IMR-90 (cell line): ENCODE results near the gene MNS1. TPM values are rescaled to one million over a fixed set of nuclear protein-coding genes. Genes with fewer than 3 reads are reported as not detected.

ENCODE experiments used
- ATAC-seq: fragments of 200-7000 bp; cut with Tn5 transposase; 2 replicates; pipeline ENCODE4 v1.9.1; 2020; ENCODE audit warnings: low read depth, mild to moderate bottlenecking, moderate library complexity
- BruUV-seq: library from RNA; stranded (reverse); fragments of 400-500 nt; replicated peaks from 2 replicates; lab custom pipeline; 2021; lab: Mats Ljungman, UMichigan
- CTCF ChIA-PET: fragments of 300-600 bp; formaldehyde crosslinking; extraction: SDS; loops from one replicate; lab custom pipeline; 2021; ENCODE audit warnings: antibody characterized with exemption; lab: Yijun Ruan, JAX
- POLR2A ChIA-PET: fragments of 300-600 bp; sonication (Branson Sonifier 250); formaldehyde crosslinking; loops from one replicate; lab custom pipeline; 2022; ENCODE audit warnings: antibody characterized with exemption; ENCODE audit not compliant: unreplicated experiment; lab: Charles Lee
- DNase-seq: peaks from one replicate; pipeline ENCODE4 v3.0.0; 2013
- H2AFZ ChIP-seq: replicated peaks from 2 replicates; pipeline ENCODE3; 2013; ENCODE audit warnings: low read length, mild to moderate bottlenecking; ENCODE audit not compliant: poor library complexity
- H2AK5ac ChIP-seq: 2 replicates; pipeline ENCODE4 v1.6.1; 2013; ENCODE audit warnings: low read depth, low read length, inconsistent platforms
- H2AK9ac ChIP-seq: replicated peaks from 2 replicates; pipeline ENCODE3; 2013; ENCODE audit warnings: mild to moderate bottlenecking, low read depth, low read length, moderate library complexity; ENCODE audit not compliant: poor library complexity
- H2BK120ac ChIP-seq: 2 replicates; pipeline ENCODE4 v1.6.1; 2013; ENCODE audit warnings: low read depth, low read length, inconsistent platforms
- H2BK15ac ChIP-seq: 3 replicates; pipeline ENCODE4 v1.6.1; 2013; ENCODE audit warnings: low read depth, low read length, inconsistent platforms
- H2BK20ac ChIP-seq: 2 replicates; pipeline ENCODE4 v1.6.1; 2013; ENCODE audit warnings: low read depth, mild to moderate bottlenecking, inconsistent platforms, low read length, moderate library complexity
- H2BK5ac ChIP-seq: 2 replicates; pipeline ENCODE4 v1.6.1; 2013; ENCODE audit warnings: mild to moderate bottlenecking, low read depth, low read length, inconsistent platforms; ENCODE audit not compliant: poor library complexity, severe bottlenecking
- H3K14ac ChIP-seq: replicated peaks from 2 replicates; pipeline ENCODE4 v1.6.1; 2013; ENCODE audit warnings: low read depth, low read length, inconsistent platforms
- H3K18ac ChIP-seq: 2 replicates; pipeline ENCODE4 v1.6.1; 2013; ENCODE audit warnings: low read depth, low read length, control low read depth
- H3K23ac ChIP-seq: 2 replicates; pipeline ENCODE4 v1.6.1; 2013; ENCODE audit warnings: low read depth, low read length, inconsistent platforms
- H3K27ac ChIP-seq: 2 replicates; pipeline ENCODE4 v1.5.1; 2013; ENCODE audit warnings: mild to moderate bottlenecking, control low read depth, low read length; ENCODE audit not compliant: insufficient read depth
- H3K27me3 ChIP-seq: 2 replicates; pipeline ENCODE4 v1.6.1; 2013; ENCODE audit warnings: low read length; ENCODE audit not compliant: control insufficient read depth, insufficient read depth
- H3K36me3 ChIP-seq: 2 replicates; pipeline ENCODE4 v1.6.1; 2013; ENCODE audit warnings: low read length, mixed read lengths; ENCODE audit not compliant: control insufficient read depth, insufficient read depth
- H3K4ac ChIP-seq: 2 replicates; pipeline ENCODE4 v1.6.1; 2013; ENCODE audit warnings: low read depth, low read length, inconsistent platforms
- H3K4me1 ChIP-seq: 2 replicates; pipeline ENCODE4 v1.6.1; 2013; ENCODE audit warnings: low read length, mixed read lengths; ENCODE audit not compliant: control insufficient read depth, insufficient read depth
- H3K4me2 ChIP-seq: 2 replicates; pipeline ENCODE4 v1.6.1; 2013; ENCODE audit warnings: low read depth, mild to moderate bottlenecking, control low read depth, low read length, moderate library complexity
- H3K4me3 ChIP-seq: 2 replicates; pipeline ENCODE4 v1.5.1; 2013; ENCODE audit warnings: low read depth, mild to moderate bottlenecking, control low read depth, low read length, moderate library complexity; ENCODE audit not compliant: insufficient read depth
- H3K56ac ChIP-seq: 2 replicates; pipeline ENCODE4 v1.6.1; 2013; ENCODE audit warnings: low read length, inconsistent platforms; ENCODE audit not compliant: insufficient read depth; ENCODE audit errors: extremely low read depth
- H3K79me1 ChIP-seq, 2 experiments: 2 replicates each; pipeline ENCODE4 v1.6.1; 2013; ENCODE audit warnings: low read length in 2 of 2, inconsistent platforms in 1 of 2, low read depth in 1 of 2
- H3K9ac ChIP-seq: 2 replicates; pipeline ENCODE4 v1.6.1; 2013; ENCODE audit warnings: low read depth, low read length, control low read depth
- H3K9me1 ChIP-seq: 2 replicates; pipeline ENCODE4 v1.6.1; 2013; ENCODE audit warnings: low read length, inconsistent platforms; ENCODE audit not compliant: insufficient read depth
- H3K9me3 ChIP-seq: 2 replicates; pipeline ENCODE4 v1.6.1; 2013; ENCODE audit warnings: low read length; ENCODE audit not compliant: control insufficient read depth, insufficient read depth
- H4K20me1 ChIP-seq: 2 replicates; pipeline ENCODE4 v1.6.1; 2013; ENCODE audit warnings: low read length, inconsistent platforms; ENCODE audit not compliant: insufficient read depth
- H4K5ac ChIP-seq: 2 replicates; pipeline ENCODE4 v1.6.1; 2013; ENCODE audit warnings: mild to moderate bottlenecking, low read depth, low read length, control low read depth
- H4K8ac ChIP-seq, 2 experiments: 2 replicates each; pipeline ENCODE4 v1.6.1; 2013; ENCODE audit warnings: low read depth in 2 of 2, low read length in 2 of 2, control low read depth in 1 of 2, inconsistent platforms in 1 of 2
- H4K91ac ChIP-seq: 2 replicates; pipeline ENCODE4 v1.6.1; 2013; ENCODE audit warnings: low read depth, low read length, inconsistent platforms; ENCODE audit not compliant: insufficient read depth
- BHLHE40 ChIP-seq: fragments of 150-350 bp; IDR thresholded peaks from 2 replicates; pipeline ENCODE4 v1.6.1; 2016; ENCODE audit warnings: mild to moderate bottlenecking, low read depth, low read length
- CEBPB ChIP-seq: IDR thresholded peaks from 2 replicates; pipeline ENCODE4 v1.6.1; 2012; ENCODE audit warnings: low read depth, low read length, improper control_type of control experiment
- CHD1 ChIP-seq: IDR thresholded peaks from 2 replicates; pipeline ENCODE4 v1.6.1; 2012; ENCODE audit warnings: low read depth, low read length, improper control_type of control experiment
- CTCF ChIP-seq: conservative IDR thresholded peaks from 2 replicates; pipeline ENCODE4 v1.5.1; 2012; ENCODE audit warnings: mild to moderate bottlenecking, low read depth, low read length, improper control_type of control experiment
- FOS ChIP-seq: fragments of 150-350 bp; IDR thresholded peaks from 2 replicates; pipeline ENCODE4 v1.6.1; 2016; ENCODE audit warnings: low read depth, low read length
- MAFK ChIP-seq: IDR thresholded peaks from 2 replicates; pipeline ENCODE4 v1.6.1; 2012; ENCODE audit warnings: low read depth, low read length, improper control_type of control experiment
- MAZ ChIP-seq: IDR thresholded peaks from 2 replicates; pipeline ENCODE4 v1.6.1; 2012; ENCODE audit warnings: low read depth, mild to moderate bottlenecking, low read length, improper control_type of control experiment, moderate library complexity, borderline replicate concordance
- MXI1 ChIP-seq: IDR thresholded peaks from 2 replicates; pipeline ENCODE4 v1.6.1; 2012; ENCODE audit warnings: low read depth, mild to moderate bottlenecking, low read length, moderate library complexity, borderline replicate concordance
- NFE2L2 ChIP-seq: fragments of 150-350 bp; IDR thresholded peaks from 2 replicates; pipeline ENCODE4 v1.6.1; 2016; ENCODE audit warnings: low read depth, mild to moderate bottlenecking, low read length
- POLR2A ChIP-seq: IDR thresholded peaks from 2 replicates; pipeline ENCODE4 v1.6.1; 2012; ENCODE audit warnings: mild to moderate bottlenecking, low read depth, low read length
- RAD21 ChIP-seq: IDR thresholded peaks from 2 replicates; pipeline ENCODE4 v1.6.1; 2012; ENCODE audit warnings: low read length, improper control_type of control experiment
- RCOR1 ChIP-seq: IDR thresholded peaks from 2 replicates; pipeline ENCODE4 v1.6.1; 2012; ENCODE audit warnings: mild to moderate bottlenecking, low read length, improper control_type of control experiment; ENCODE audit not compliant: insufficient replicate concordance
- RFX5 ChIP-seq: IDR thresholded peaks from 2 replicates; pipeline ENCODE4 v1.8.0; 2012; ENCODE audit warnings: low read depth, mild to moderate bottlenecking, low read length, moderate library complexity
- SMC3 ChIP-seq: fragments of 150-350 bp; IDR thresholded peaks from 2 replicates; pipeline ENCODE4 v1.6.1; 2016; ENCODE audit warnings: low read depth, mild to moderate bottlenecking, antibody characterized with exemption, low read length, moderate library complexity
- WGBS, 2 experiments: methylation state at CpG; one replicate each; pipeline versions ENCODE4 v1.1.5 to v1.1.7; 2013; ENCODE audit warnings: missing lambda C conversion rate in 2 of 2; ENCODE audit not compliant: insufficient read length in 1 of 2; ENCODE audit errors: extremely low coverage in 2 of 2; 5-methylcytosine and 5-hydroxymethylcytosine counted together
- dilution Hi-C: fragments of 300-500 bp; cut with HindIII; formaldehyde crosslinking; loops from one replicate; pipeline ENCODE4 v1.14.3; 2018; ENCODE audit warnings: low sequenced_read_pairs; ENCODE audit not compliant: unreplicated experiment
- in situ Hi-C: fragments of 300-500 bp; cut with MboI; formaldehyde crosslinking; loops from 3 replicates; pipeline ENCODE4 v1.14.3; 2019; ENCODE audit warnings: low sequenced_read_pairs, inconsistent platforms, mixed read lengths
- intact Hi-C: fragments of 100-400 bp; cut with micrococcal nuclease; formaldehyde crosslinking; loops from 2 replicates; pipeline ENCODE4 v1.10.0; 2022
- polyA plus RNA-seq, 3 experiments: library from polyadenylated mRNA; depleted of rRNA; stranded (reverse); fragments of >200 nt; gene quantifications; 2 replicates each; pipeline ENCODE4 v1.2.3, GENCODE V29; 2012; ENCODE audit warnings: low replicate concordance in 1 of 3
- total RNA-seq: library from RNA; depleted of rRNA; stranded (reverse); fragments of >200 nt; gene quantifications from 2 replicates; pipeline ENCODE4 v1.2.3, GENCODE V29; 2012
- TF ChIP-seq, protein P1 (sequence below): fragments of 150-350 bp; IDR thresholded peaks from 2 replicates; pipeline ENCODE4 v1.6.1; 2017; ENCODE audit warnings: mild to moderate bottlenecking, antibody characterized with exemption, low read length, low read depth
- TF ChIP-seq, protein P2 (sequence below): fragments of 150-350 bp; IDR thresholded peaks from 2 replicates; pipeline ENCODE4 v1.6.1; 2016; ENCODE audit warnings: low read depth, mild to moderate bottlenecking, low read length, moderate library complexity, borderline replicate concordance

The MNS1 gene
- total and polyA plus RNA-seq, 2 of the 4 experiments (the other 2 are of a cell fraction), result 0.36 to 0.84 TPM

DNA sequence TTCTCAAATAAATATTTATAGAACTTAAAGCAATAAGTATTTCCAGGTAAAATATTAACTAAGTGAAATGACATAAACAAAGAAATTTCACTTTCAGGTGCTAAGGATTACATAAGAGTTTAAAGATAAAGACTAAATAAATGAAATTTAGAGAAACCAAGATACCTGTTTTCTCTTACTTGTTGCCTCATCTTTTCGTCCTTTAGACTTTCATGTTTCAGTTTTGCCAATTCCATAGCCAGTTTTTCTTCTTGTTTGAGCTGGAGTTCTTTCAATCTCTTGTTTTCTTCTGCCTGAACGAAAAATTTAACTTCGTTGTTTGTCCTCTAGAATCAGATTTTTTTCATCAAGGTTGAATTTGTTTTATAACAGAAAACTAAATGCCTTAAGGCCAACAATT lies 8.7 kb downstream of the MNS1 start:
- H4K91ac ChIP-seq, result no peak overlapping the region
- WGBS, 2 experiments, result no CpG with 5 or more reads among the region's 3 CpGs
- in situ Hi-C loops, result no loop called here
- no peak overlapping the region for H3K9ac ChIP-seq
- no peaks in the 10 kb centered on the region for H3K27me3 ChIP-seq
- H3K9me1 ChIP-seq, result no peaks in the 10 kb centered on the region
- intact Hi-C loops, result no loop called here
- ATAC-seq (no peak), DNase-seq (no peak)
- no peaks in the 10 kb centered on the region for H3K79me1 ChIP-seq
- no peak overlapping the region for H2AFZ ChIP-seq
- H3K4me3 ChIP-seq, result no peak overlapping the region
- no TSS peak for BruUV-seq
- no peak overlapping the region for H2BK20ac ChIP-seq
- no peaks in the 10 kb centered on the region for H3K9me3 ChIP-seq
- H4K5ac ChIP-seq, result no peak overlapping the region
- no peak overlapping the region for H4K8ac ChIP-seq
- TF ChIP-seq RFX5, result no peak
- TF ChIP-seq, protein P1, sequence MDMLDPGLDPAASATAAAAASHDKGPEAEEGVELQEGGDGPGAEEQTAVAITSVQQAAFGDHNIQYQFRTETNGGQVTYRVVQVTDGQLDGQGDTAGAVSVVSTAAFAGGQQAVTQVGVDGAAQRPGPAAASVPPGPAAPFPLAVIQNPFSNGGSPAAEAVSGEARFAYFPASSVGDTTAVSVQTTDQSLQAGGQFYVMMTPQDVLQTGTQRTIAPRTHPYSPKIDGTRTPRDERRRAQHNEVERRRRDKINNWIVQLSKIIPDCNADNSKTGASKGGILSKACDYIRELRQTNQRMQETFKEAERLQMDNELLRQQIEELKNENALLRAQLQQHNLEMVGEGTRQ, result no peak
- no peak for TF ChIP-seq RAD21
- no peak for TF ChIP-seq MAFK
- no peak for TF ChIP-seq FOS
- no peak for TF ChIP-seq CTCF
- no peak for TF ChIP-seq MAZ
- TF ChIP-seq CHD1, result no peak
- TF ChIP-seq MXI1, result no peak
- no peak for TF ChIP-seq BHLHE40
- no peak for TF ChIP-seq NFE2L2
- TF ChIP-seq, protein P2, sequence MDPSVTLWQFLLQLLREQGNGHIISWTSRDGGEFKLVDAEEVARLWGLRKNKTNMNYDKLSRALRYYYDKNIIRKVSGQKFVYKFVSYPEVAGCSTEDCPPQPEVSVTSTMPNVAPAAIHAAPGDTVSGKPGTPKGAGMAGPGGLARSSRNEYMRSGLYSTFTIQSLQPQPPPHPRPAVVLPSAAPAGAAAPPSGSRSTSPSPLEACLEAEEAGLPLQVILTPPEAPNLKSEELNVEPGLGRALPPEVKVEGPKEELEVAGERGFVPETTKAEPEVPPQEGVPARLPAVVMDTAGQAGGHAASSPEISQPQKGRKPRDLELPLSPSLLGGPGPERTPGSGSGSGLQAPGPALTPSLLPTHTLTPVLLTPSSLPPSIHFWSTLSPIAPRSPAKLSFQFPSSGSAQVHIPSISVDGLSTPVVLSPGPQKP, result no peak
- no peak for TF ChIP-seq SMC3
- TF ChIP-seq CEBPB, result no peak
- TF ChIP-seq RCOR1, result no peak
- no peak for TF ChIP-seq POLR2A
- no peak overlapping the region for H3K27ac ChIP-seq
- no peaks in the 10 kb centered on the region for H4K20me1 ChIP-seq
- ChIA-PET CTCF (no interaction called here), POLR2A (no interaction called here)
- no peak overlapping the region for H3K4ac ChIP-seq
- no peak overlapping the region for H3K56ac ChIP-seq
- H2AK9ac ChIP-seq, result no peak overlapping the region
- H3K18ac ChIP-seq, result no peak overlapping the region
- no peak overlapping the region for H2BK15ac ChIP-seq
- H3K4me1 ChIP-seq, result no peaks in the 10 kb centered on the region
- no peaks in the 10 kb centered on the region for H3K36me3 ChIP-seq
- no peak overlapping the region for H3K14ac ChIP-seq
- no peak overlapping the region for H3K4me2 ChIP-seq
- H3K23ac ChIP-seq, result no peak overlapping the region
- H2AK5ac ChIP-seq, result no peak overlapping the region
- dilution Hi-C loops, result no loop called here
- no peak overlapping the region for H2BK5ac ChIP-seq
- no peak overlapping the region for H2BK120ac ChIP-seq
